ENCODE results near the gene ROCK2.

- no peak for TF ChIP-seq CTCF (IDR thresholded peaks at IDR 0.05; ENCODE audit: poor library complexity)
- no peak for TF ChIP-seq EZH2 (IDR thresholded peaks at IDR 0.05; ENCODE audit: borderline replicate concordance)
- no peak for TF ChIP-seq EZH2phosphoT487 (IDR thresholded peaks at IDR 0.05; ENCODE audit: low read depth, severe bottlenecking, unreplicated experiment)
Observed at GRCh38 chr2:11286749-11287148, 57.7 kb downstream of the ROCK2 start.
